CD4-positive, alpha-beta T cell (primary cell): ENCODE results near the gene PLK2. TPM values are rescaled to one million over a fixed set of nuclear protein-coding genes. Genes with fewer than 3 reads are reported as not detected.

ENCODE experiments used
- ATAC-seq: fragments of 200-7000 bp; cut with Tn5 transposase; one replicate; pipeline ENCODE4 v1.10.0; 2022; ENCODE audit warnings: mild to moderate bottlenecking; ENCODE audit not compliant: poor library complexity
- CTCF ChIA-PET: fragments of 350-600 bp; sonication (Branson Sonifier 250); formaldehyde crosslinking; loops from one replicate; lab custom pipeline; 2021; ENCODE audit warnings: antibody characterized with exemption, inconsistent platforms; lab: Charles Lee
- POLR2A ChIA-PET: fragments of 350-600 bp; sonication (Branson Sonifier 250); formaldehyde crosslinking; loops from one replicate; lab custom pipeline; 2021; ENCODE audit warnings: antibody characterized with exemption, inconsistent platforms; lab: Charles Lee
- DNase-seq, 14 experiments: peaks; one replicate each; pipeline ENCODE4 v3.0.0-alpha.2; 2013 to 2020; ENCODE audit warnings: mixed read lengths in 2 of 14
- H3K27ac ChIP-seq, 2 donors: one replicate each; pipeline versions ENCODE4 v1.5.1 to v1.7.0; 2013; ENCODE audit warnings: low read length in 2 of 2, low read depth in 1 of 2, mild to moderate bottlenecking in 1 of 2
- H3K27me3 ChIP-seq, 2 experiments: 1 replicate in 1 of 2; 2 replicates in 1 of 2; pipeline versions ENCODE4 v1.6.1 to v1.7.0; 2013; ENCODE audit warnings: low read length in 2 of 2, control low read depth in 1 of 2, mild to moderate bottlenecking in 1 of 2, moderate library complexity in 1 of 2; ENCODE audit not compliant: insufficient read depth in 2 of 2, control insufficient read depth in 1 of 2
- H3K36me3 ChIP-seq: one replicate; pipeline ENCODE4 v1.6.1; 2013; ENCODE audit warnings: low read length, control low read depth; ENCODE audit not compliant: insufficient read depth
- H3K4me1 ChIP-seq: one replicate; pipeline ENCODE4 v1.6.1; 2013; ENCODE audit warnings: low read length, control low read depth; ENCODE audit not compliant: insufficient read depth
- H3K4me3 ChIP-seq: one replicate; pipeline ENCODE4 v1.5.1; 2013; ENCODE audit warnings: mild to moderate bottlenecking, low read length, moderate library complexity
- H3K9me3 ChIP-seq, 2 experiments: 1 replicate in 1 of 2; 2 replicates in 1 of 2; pipeline versions ENCODE4 v1.6.1 to v1.7.0; 2013; ENCODE audit warnings: low read length in 2 of 2, mild to moderate bottlenecking in 2 of 2, control low read depth in 1 of 2, moderate library complexity in 1 of 2; ENCODE audit not compliant: control insufficient read depth in 1 of 2, insufficient read depth in 1 of 2
- H3K27ac Mint-ChIP-seq: one replicate; pipeline ENCODE4 v1.8.0; 2020; ENCODE audit warnings: mixed read lengths
- H3K27me3 Mint-ChIP-seq: one replicate; pipeline ENCODE4 v1.8.0; 2021; ENCODE audit warnings: mixed read lengths
- H3K36me3 Mint-ChIP-seq: one replicate; pipeline ENCODE4 v1.8.0; 2021; ENCODE audit warnings: low read depth, mixed read lengths
- H3K4me1 Mint-ChIP-seq: one replicate; pipeline ENCODE4 v1.8.0; 2021; ENCODE audit warnings: low read depth, mixed read lengths
- H3K4me3 Mint-ChIP-seq: one replicate; pipeline ENCODE4 v1.8.0; 2020; ENCODE audit warnings: mild to moderate bottlenecking, mixed read lengths
- H3K9me3 Mint-ChIP-seq: one replicate; pipeline ENCODE4 v1.8.0; 2020; ENCODE audit warnings: mixed read lengths
- CTCF ChIP-seq: fragments of 200-600 bp; IDR thresholded peaks from one replicate; pipeline ENCODE4 v1.8.0; 2022; ENCODE audit warnings: antibody characterized with exemption, mild to moderate bottlenecking
- intact Hi-C, 2 experiments: fragments of 100-400 bp; cut with DNase I in 1 of 2; cut with micrococcal nuclease in 1 of 2; formaldehyde crosslinking; loops; one replicate each; pipeline versions ENCODE4 v1.15.1 to v1.9.0; 2023 to 2025; cut with DNase I, micrococcal nuclease
- total RNA-seq, 174 experiments: library from RNA in 2 of 174; stranded (reverse) in 2 of 174; gene quantifications; one replicate each; pipeline ENCODE4 v1.2.3 and lab custom pipeline; 2021 to 2026

The PLK2 gene
- total RNA-seq, 2 experiments from 2014 or later, result 57.2 to 59.7 TPM

GRCh38 chr5:58501778-58502417 lies 42.0 kb upstream of the PLK2 start:
- ChIA-PET CTCF (no interaction called here), POLR2A (no interaction called here)
- Mint-ChIP-seq H3K36me3 (no peaks in the 10 kb centered on the region), H3K27ac (no peak overlapping the region), H3K9me3 (no peaks in the 10 kb centered on the region), H3K27me3 (peaks cover 11% of the 10 kb centered on the region), H3K4me1 (peaks cover 4% of the 10 kb centered on the region), H3K4me3 (no peak overlapping the region)
- no peaks in the 10 kb centered on the region for H3K9me3 ChIP-seq
- no peak for TF ChIP-seq CTCF
- ATAC-seq, result no peak
- DNase-seq, result no peak
- H3K27me3 ChIP-seq, result peaks cover 0 to 3% of the 10 kb centered on the region in 2 experiments
- no peak overlapping the region for H3K4me3 ChIP-seq
- no peaks in the 10 kb centered on the region for H3K36me3 ChIP-seq
- no peaks in the 10 kb centered on the region for H3K4me1 ChIP-seq
- no peak overlapping the region for H3K27ac ChIP-seq
- intact Hi-C loops, result no loop called here

- DNase-seq, result no peak
- Histone ChIP-seq H3K36me3 (no peaks in the 10 kb centered on the region), H3K27me3 (peaks cover 0 to 3% of the 10 kb centered on the region in 2 experiments), H3K9me3 (no peaks in the 10 kb centered on the region), H3K4me3 (no peak overlapping the region), H3K27ac (no peak overlapping the region), H3K4me1 (no peaks in the 10 kb centered on the region)
- Mint-ChIP-seq H3K27ac (no peak overlapping the region), H3K27me3 (peaks cover 20% of the 10 kb centered on the region), H3K9me3 (no peaks in the 10 kb centered on the region), H3K4me3 (no peak overlapping the region), H3K4me1 (peaks cover 4% of the 10 kb centered on the region), H3K36me3 (no peaks in the 10 kb centered on the region)
- intact Hi-C loops, result no loop called here
- no peak for ATAC-seq
- POLR2A ChIA-PET, result no interaction called here
- CTCF ChIA-PET, result no interaction called here
- TF ChIP-seq CTCF, result no peak
Measured at GRCh38 chr5:58499941-58500340, 40.1 kb upstream of the PLK2 start.

- H3K36me3 Mint-ChIP-seq, result no peaks in the 10 kb centered on the region
- H3K4me3 ChIP-seq, result no peak overlapping the region
- TF ChIP-seq CTCF, result no peak
- no peaks in the 10 kb centered on the region for H3K9me3 ChIP-seq
- POLR2A ChIA-PET, result no interaction called here
- peaks cover 4% of the 10 kb centered on the region for H3K4me1 Mint-ChIP-seq
- intact Hi-C loops, result no loop called here
- ATAC-seq, result no peak
- H3K27ac Mint-ChIP-seq, result no peak overlapping the region
- H3K9me3 Mint-ChIP-seq, result no peaks in the 10 kb centered on the region
- H3K27me3 ChIP-seq, result peaks cover 0 to 3% of the 10 kb centered on the region in 2 experiments
- no peak overlapping the region for H3K4me3 Mint-ChIP-seq
- no peak for DNase-seq
- H3K36me3 ChIP-seq, result no peaks in the 10 kb centered on the region
- peaks cover 20% of the 10 kb centered on the region for H3K27me3 Mint-ChIP-seq
- CTCF ChIA-PET, result no interaction called here
- no peaks in the 10 kb centered on the region for H3K4me1 ChIP-seq
- no peak overlapping the region for H3K27ac ChIP-seq
Measured at GRCh38 chr5:58499231-58499630, 39.3 kb upstream of the PLK2 start.
